ENCODE data around the gene KRT8. TPM values are rescaled to one million over a fixed set of nuclear protein-coding genes. Genes with fewer than 3 reads are reported as not detected.
A peak's percentile ranks its signal among the peaks of the same experiment; 100 is the strongest.
"Not testable (repeated sequence)": the region's sequence is repeated elsewhere in the genome, so short reads cannot be mapped to it uniquely, and the experiment has no call there.

Gene KRT8
- 10 to 100 TPM; 18.1 to 96.0 (median 58.2) TPM for total RNA-seq

GRCh38 chr12:52904509-52905300, at the start of gene KRT8:
Gene KRT8 (minus strand): TSS chr12:52905076. CDS start chr12:52904981, 95 bp downstream.
- DNase-seq (ENCODE audit: low spot score in 2 of 2): peak in 1 of 2 donors; percentile 88
- intact Hi-C loops (cut with DNase I; ENCODE audit: low total_unique reads): not testable (repeated sequence)
- 47 to 49% methylated on average over 17 to 30 of the region's 33 CpGs for WGBS, 2 donors
- peak within 1 kb of the TSS; percentile 17 for H3K4me3 ChIP-seq (ENCODE audit: low read depth, poor library complexity, severe bottlenecking)

DNA sequence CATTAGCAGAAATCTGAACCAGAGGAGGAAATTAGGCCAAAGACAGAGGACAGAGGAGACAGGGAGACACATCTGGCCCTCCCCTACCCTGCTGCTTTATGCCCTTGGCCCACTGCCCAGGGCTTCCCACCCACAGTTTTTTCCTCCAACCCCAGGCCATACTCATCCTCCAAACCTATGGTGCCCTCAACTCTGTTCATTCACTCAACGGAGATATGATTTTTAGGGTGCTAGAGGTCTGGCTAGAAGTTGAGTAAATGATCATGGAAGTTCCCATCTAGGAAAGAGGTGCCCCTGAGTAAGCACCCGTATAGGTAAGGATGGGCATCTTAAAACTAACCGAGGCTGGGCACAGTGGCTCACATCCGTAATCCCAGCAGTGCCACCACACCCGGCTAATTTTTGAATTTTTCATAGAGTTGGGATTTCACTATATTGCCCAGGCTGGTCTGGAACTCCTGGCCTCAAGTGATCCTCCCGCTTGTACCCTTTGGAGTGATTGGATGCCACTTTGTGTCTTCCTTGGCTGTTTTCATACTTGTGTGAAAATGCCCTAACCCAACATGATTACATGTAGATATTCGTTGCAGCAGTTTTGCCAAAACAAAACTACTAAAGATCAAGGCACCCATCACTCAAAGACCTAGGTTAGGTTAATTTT, 48.4 kb upstream of the KRT8 start:
- intact Hi-C loops (cut with DNase I; ENCODE audit: low total_unique reads): no loop called here
- 91% methylated on average over 7 of the region's 7 CpGs for WGBS, 2 donors
- no peak for TF ChIP-seq POLR2A (IDR thresholded peaks at IDR 0.05)
- TF ChIP-seq, protein P1, sequence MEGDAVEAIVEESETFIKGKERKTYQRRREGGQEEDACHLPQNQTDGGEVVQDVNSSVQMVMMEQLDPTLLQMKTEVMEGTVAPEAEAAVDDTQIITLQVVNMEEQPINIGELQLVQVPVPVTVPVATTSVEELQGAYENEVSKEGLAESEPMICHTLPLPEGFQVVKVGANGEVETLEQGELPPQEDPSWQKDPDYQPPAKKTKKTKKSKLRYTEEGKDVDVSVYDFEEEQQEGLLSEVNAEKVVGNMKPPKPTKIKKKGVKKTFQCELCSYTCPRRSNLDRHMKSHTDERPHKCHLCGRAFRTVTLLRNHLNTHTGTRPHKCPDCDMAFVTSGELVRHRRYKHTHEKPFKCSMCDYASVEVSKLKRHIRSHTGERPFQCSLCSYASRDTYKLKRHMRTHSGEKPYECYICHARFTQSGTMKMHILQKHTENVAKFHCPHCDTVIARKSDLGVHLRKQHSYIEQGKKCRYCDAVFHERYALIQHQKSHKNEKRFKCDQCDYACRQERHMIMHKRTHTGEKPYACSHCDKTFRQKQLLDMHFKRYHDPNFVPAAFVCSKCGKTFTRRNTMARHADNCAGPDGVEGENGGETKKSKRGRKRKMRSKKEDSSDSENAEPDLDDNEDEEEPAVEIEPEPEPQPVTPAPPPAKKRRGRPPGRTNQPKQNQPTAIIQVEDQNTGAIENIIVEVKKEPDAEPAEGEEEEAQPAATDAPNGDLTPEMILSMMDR (IDR thresholded peaks at IDR 0.05): no peak
- no peak for DNase-seq (ENCODE audit: low spot score in 2 of 2)
- no peak overlapping the region for H3K4me3 ChIP-seq (ENCODE audit: low read depth, poor library complexity, severe bottlenecking)

DNA sequence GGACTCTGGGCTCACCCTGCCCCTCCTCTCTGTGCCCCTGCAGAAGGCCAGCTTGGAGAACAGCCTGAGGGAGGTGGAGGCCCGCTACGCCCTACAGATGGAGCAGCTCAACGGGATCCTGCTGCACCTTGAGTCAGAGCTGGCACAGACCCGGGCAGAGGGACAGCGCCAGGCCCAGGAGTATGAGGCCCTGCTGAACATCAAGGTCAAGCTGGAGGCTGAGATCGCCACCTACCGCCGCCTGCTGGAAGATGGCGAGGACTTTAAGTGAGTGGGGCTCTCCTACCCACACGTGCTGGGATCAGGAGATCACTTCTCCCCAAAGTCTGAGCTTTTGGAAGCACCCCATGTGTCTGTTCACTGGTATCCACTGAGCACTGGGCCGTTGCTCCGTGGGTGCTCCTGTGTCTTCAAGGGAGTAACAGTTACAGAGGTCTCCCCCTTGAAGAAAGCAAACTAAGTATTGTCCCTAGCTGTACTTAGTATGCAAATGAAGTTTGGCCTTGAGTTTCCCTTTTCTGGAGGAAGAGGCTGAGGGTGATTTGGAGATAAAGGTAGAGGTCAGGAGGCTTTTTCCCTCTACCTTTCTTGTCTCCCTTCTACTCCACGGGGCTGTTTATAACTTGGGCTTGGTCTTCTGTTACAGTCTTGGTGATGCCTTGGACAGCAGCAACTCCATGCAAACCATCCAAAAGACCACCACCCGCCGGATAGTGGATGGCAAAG, 47.4 kb upstream of the KRT8 start:
- H3K4me3 ChIP-seq (ENCODE audit: low read depth, poor library complexity, severe bottlenecking): no peak overlapping the region
- 75 to 82% methylated on average over 14 to 15 of the region's 15 CpGs for WGBS, 2 donors
- DNase-seq (ENCODE audit: low spot score in 2 of 2): no peak
- intact Hi-C loops (cut with DNase I; ENCODE audit: low total_unique reads): no loop called here
- TF ChIP-seq POLR2A (IDR thresholded peaks at IDR 0.05): no peak
- TF ChIP-seq, protein P1 (IDR thresholded peaks at IDR 0.05): no peak

GRCh38 chr12:52951640-52952039, 46.8 kb upstream of the KRT8 start:
- intact Hi-C loops (cut with DNase I; ENCODE audit: low total_unique reads): no loop called here
- TF ChIP-seq, protein P1 (IDR thresholded peaks at IDR 0.05): no peak
- no peak for TF ChIP-seq POLR2A (IDR thresholded peaks at IDR 0.05)
- no peak for DNase-seq (ENCODE audit: low spot score in 2 of 2)
- H3K4me3 ChIP-seq (ENCODE audit: low read depth, poor library complexity, severe bottlenecking): no peak overlapping the region
- 82 to 86% methylated on average over 6 of the region's 6 CpGs for WGBS, 2 donors

DNA sequence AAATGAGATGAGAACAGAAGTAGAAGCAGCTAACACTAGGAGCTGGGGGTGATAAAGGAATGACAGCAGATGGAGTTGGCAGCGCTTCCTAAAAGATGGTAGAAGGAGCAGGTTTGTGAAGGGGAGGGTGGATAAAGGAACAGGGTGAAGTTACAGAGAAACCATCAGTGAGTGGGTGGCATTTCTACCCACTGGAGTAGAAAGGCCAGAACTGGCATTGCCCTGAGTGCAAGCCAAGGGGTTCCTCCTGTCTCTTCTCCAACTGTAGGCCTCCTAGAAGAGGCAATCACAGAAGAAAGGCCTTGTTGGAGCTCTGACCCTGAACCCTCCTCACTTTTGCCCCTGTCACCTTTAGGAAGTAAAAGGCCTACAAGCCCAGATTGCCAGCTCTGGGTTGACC, 46.2 kb upstream of the KRT8 start:
- TF ChIP-seq, protein P1 (IDR thresholded peaks at IDR 0.05): no peak
- no peak for TF ChIP-seq POLR2A (IDR thresholded peaks at IDR 0.05)
- no peak overlapping the region for H3K4me3 ChIP-seq (ENCODE audit: low read depth, poor library complexity, severe bottlenecking)
- WGBS, 2 donors: 91 to 95% methylated on average over 1 of the region's 1 CpG
- intact Hi-C loops (cut with DNase I; ENCODE audit: low total_unique reads): no loop called here
- DNase-seq (ENCODE audit: low spot score in 2 of 2): no peak

DNA sequence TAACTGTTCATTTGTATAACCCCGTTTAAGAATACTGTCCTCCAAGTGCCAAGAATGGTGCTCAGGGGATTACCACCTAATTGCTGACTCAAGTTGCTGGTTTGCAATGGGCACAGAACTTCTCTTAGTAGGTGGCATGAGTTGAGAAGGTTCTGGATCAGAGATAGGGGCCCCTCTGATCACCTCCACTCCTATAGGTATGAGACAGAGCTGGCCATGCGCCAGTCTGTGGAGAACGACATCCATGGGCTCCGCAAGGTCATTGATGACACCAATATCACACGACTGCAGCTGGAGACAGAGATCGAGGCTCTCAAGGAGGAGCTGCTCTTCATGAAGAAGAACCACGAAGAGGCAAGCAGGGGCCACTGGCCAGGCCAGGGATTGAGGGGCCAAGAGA, 45.7 kb upstream of the KRT8 start:
- no peak overlapping the region for H3K4me3 ChIP-seq (ENCODE audit: low read depth, poor library complexity, severe bottlenecking)
- no peak for DNase-seq (ENCODE audit: low spot score in 2 of 2)
- 80 to 84% methylated on average over 7 of the region's 7 CpGs for WGBS, 2 donors
- TF ChIP-seq, protein P1 (IDR thresholded peaks at IDR 0.05): no peak
- TF ChIP-seq POLR2A (IDR thresholded peaks at IDR 0.05): no peak
- intact Hi-C loops (cut with DNase I; ENCODE audit: low total_unique reads): no loop called here

All from lower leg skin (tissue), 4 donors.